HG03354 (cell line): ENCODE data around the gene ADRM1.

Experiments used
- ATAC-seq: cut with Tn5 transposase; IDR thresholded peaks from one replicate; pipeline ENCODE4 v1.9.1; 2021; ENCODE audit warnings: mild to moderate bottlenecking; ENCODE audit not compliant: unreplicated experiment, poor library complexity, severe bottlenecking

Gene ADRM1

DNA sequence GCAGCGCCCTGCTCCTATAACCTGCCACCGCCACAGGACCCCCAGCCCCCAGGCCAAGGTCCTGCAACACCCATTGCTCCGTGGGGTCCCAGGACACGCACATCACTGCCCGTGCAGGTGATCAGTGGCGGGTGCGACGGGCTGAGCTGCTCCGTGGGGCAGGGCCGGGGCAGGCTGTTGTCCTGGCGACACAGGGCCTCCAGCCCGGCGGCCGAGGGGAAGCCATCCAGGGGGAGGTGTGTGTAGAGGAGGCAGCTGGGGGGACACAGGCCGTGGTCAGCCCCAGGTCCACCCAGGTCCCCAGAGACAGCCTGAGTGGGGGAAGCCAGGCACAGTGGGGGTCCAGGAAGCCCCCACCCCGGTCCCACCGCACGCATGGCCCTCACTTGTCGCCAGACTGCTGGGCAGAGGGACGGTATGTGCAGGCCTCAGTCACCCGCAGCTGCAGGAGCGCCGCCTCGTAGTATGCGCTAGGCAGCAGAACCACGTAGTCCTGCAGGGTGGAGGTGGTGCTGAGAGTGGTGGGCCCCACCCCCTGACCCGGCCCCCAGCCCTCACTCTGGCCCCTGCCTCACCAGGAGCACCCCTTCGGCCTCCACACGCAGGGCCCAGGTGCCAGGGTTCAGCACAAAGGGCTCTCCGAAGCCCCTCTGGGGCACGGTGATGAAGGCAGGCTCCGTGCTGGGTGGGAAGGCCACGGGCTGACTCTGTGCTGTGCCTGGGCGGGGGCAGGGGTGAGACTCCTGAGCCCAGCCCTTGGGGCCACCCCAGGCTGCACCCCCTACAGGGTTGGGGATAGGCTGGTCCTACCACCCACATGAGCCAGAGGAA, 30.4 kb downstream of the ADRM1 start:
- ATAC-seq, result no peak

DNA sequence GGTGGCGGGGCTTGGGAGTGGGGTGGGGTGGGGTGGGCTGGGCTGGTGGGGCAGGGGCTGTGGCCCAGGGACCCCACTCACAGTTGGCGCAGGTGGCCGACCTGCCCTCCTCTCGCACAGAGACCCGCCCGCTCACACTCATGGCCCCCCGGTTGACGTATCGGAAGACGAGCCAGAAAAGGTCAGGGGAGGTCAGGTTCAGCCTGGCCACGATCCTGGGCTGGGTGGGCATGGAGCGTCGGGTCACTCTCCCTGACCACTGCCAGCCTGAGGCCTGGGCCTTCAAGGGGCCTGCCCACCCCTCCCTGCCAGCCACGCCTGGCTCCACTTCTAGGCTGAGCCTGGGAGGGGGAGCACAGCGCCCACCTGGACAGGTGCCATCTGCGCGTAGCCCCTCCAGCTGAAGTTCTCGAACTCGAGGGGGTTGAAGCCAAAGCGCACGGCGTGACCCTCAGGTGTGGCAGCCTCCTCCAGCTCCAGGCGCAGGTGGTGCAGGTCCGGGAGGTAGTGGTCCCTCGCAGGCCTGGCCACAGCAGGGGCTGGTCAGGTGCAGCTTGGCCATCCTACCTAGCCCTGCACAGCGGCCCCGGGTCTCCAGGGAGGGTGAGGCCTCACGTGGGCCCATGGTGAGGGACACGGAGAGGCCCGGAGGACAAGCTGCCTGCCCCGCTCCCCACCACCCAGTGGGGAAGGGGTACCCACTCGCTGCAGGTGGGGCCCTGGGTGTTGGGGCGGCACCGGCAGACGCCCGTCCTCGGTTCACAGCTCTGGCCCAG, 31.2 kb downstream of the ADRM1 start:
- ATAC-seq, result no peak

DNA sequence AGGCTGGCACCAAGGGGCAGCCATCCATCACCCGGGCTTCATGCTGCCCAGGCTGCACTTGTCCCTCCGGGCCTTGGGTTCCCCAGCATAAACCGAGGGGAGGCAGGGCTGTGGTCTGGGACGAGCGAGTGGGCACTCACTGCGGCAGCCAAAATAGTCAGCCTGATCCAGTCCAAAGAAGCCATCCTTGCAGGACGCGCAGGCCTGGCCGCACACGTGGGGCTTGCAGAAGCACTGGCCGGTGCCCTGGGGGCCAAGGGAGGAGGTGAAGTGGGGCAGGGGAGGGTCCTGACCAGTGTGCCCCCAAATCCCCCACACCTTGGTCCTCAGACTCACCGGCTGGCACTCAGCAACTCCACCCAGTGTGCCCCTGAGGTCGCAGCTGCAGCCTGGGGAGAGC, 32.1 kb downstream of the ADRM1 start:
- ATAC-seq, result no peak

DNA sequence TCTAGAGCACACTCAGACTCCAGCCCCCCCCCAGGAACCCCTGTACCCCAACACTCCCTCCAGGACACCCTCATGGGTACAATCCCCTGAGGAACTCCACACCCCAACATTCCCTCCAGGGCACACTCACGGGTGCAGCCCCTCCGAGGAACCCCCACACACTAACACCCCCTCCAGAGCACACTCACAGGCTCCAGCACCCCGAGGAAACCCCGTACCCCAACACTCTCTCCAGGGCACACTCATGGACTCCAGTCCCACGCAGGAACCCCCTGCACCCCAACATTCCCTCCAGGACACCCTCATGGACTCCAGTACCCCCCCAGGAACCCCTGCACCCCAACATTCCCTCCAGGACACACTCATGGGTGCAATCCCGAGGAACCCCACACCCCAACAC, 32.7 kb downstream of the ADRM1 start:
- ATAC-seq, result no peak

DNA sequence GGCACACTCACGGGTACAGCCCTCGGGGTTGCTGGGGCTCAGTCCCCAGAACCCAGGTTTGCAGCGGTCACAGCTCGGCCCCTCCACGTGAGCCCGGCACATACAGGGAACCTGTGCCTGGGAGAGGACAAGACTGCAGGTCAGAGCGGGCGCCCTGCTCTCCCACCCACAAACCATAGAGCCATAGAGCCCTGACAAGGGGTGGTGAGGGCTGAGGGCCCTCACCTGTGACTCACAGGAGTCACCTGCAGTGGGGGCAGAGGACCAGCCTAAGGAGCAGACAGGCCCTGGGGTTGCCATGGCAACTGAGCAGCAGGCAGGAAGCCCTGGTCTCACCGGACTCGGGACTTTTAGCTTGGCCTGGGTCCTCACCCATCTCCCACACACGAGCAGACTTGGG, 33.5 kb downstream of the ADRM1 start:
- ATAC-seq, result no peak

DNA sequence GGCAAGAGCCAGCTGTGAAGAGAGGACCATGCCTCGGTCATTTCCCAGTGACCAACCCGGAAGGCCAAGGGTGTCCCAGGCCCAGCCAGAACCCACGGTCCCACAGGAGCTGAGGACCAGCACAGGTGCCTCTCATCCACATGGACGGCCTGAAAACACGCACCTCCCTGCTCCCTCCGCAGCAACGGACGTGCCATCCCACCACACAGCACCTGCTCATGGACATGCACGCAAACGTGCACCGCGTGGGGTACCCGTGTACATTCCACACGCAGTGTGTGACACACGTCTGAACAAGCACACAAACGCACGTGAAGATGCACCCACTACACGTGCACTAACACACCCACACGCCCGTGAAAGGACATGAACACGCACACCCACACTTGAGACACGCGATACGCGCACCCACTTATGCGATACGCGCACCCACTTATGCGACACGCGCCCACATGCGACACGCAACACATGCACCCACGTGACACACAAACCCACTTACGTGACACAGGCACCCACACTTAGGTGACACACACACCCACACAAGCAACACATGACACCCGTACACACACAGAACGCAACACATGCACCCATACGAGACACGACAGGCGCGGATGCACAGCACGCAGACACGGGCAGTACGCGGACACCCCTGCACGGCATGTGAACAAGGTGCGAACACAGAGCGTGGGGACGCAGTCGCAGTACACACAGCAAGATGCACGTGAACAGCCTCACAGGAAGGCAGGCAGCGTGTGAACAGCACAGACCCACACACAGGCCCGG, 34.2 kb downstream of the ADRM1 start:
- no peak for ATAC-seq

DNA sequence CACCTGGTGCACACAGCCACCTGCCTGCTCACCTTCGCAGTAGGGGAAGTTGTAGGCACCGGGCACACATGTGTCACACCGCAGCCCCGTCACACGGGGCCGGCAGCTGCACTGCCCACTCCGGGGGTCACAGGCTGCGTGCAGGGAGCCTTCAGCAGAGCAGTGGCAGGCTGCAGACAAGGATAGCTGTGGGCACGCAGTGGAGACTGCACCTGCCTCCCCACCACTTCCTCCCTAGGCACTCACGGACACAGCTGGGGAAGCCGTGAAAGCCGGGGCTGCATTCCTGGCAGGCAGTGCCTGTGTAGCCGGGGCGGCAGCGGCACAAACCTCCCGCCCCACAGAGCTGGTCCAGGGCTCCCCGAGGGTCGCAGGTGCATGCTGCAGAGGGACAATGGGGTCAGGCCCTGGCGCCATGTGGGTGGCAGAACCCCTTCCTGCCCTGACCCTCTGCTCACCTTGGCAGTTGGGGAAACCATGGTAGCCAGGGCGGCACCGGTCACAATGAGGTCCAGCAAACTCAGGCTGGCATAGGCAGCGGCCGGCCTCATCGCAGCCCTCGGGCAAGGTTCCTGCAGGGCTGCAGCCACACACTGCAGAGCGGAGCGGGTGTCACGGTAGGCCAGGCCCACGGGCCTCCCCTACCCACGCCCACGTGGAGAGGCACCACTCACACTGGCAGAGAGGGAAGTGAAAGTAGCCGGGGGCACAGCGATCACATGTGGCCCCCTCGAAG, 34.9 kb downstream of the ADRM1 start:
- ATAC-seq, result peak; percentile 54

DNA sequence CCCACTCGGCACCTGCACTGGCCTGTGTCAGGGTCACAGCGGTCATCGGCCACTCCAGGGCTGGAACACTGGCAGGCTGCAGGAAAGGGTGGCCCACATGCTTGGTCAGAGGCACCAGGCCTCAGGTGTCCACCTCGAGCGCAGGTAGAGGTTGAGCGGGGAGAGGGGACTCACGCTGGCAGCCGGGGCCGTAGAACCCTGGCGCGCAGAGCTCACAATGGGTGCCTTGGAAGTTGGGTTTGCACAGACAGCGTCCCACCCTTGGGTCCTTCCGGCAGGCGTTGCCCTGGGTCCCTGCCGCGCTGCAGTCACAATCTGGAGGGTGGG, 35.5 kb downstream of the ADRM1 start:
- no peak for ATAC-seq

DNA sequence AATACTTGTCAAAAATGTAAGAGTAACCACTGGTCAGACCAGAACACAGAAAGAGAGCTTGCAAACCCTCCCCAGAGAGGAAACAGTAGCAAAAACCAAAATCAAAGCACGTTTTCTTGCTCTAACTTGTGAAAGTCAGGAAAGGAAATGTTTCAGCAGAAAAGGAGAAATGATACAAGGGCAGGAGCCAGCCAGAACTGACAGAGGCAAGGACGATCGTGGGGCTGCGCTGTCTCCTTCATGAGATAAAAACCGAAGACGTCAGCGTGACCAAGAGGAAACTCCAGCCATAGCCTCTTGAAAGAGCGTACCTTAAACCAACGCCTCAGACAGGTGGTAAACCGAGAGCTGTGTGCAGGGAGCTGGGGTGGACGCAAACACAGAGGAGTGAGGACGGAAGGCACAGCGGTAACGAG, 36.9 kb downstream of the ADRM1 start:
- peak; percentile 66 for ATAC-seq

DNA sequence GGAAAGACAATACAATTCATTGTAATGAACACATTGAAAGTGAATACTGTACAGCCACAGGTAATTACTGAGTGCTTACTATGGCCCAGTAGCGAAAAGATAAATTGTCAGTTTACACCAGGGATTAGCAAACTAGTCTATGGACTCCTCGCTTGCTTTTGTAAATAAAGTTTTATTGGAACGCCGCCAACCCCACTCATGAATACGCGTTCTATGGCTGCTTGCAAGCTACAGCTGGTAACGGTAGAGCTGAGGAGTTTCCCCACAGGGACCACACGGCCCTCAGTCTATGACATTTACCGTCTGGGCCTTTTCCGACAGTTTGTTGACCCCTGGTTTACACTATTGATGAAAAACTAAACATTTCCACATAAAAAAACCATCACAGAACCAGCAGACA, 40.1 kb downstream of the ADRM1 start:
- ATAC-seq, result no peak

DNA sequence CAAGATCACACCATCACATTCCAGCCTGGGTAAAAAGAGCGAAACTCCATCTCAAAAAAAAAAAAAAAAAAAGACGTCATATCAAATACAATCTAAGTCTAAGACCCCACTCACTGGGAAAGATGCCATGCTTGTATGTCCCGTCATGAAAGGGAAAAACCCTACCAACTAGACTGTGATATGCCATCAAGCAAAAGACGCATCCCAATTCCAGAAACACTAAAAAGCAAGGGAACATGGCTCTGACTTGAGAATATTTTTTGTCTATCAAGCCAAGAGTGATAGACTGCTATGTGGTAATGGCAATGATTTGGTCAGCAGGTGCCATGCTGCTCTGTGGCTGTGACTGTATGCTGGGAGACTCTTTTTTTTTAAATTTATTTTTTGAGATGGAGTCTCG, 41.3 kb downstream of the ADRM1 start:
- no peak for ATAC-seq

DNA sequence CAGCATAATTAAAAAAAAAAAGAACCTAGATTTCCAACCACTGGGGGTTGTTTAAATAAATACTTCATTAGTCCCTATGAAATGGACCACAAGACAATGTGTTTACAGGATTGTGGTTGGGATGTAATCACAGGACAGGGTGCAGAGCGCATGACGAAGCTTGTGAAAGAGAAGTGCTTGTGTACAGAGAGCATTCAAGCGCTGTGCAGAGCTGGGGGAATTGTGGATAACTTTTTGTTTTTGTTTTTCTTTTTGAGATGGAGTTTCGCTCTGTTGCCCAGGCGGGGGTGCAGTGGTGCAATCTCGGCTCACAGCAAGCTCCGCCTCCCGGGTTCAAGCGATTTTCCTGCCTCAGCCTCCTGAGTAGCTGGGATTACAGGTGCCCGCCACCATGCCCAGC, 42.0 kb downstream of the ADRM1 start:
- ATAC-seq, result no peak

DNA sequence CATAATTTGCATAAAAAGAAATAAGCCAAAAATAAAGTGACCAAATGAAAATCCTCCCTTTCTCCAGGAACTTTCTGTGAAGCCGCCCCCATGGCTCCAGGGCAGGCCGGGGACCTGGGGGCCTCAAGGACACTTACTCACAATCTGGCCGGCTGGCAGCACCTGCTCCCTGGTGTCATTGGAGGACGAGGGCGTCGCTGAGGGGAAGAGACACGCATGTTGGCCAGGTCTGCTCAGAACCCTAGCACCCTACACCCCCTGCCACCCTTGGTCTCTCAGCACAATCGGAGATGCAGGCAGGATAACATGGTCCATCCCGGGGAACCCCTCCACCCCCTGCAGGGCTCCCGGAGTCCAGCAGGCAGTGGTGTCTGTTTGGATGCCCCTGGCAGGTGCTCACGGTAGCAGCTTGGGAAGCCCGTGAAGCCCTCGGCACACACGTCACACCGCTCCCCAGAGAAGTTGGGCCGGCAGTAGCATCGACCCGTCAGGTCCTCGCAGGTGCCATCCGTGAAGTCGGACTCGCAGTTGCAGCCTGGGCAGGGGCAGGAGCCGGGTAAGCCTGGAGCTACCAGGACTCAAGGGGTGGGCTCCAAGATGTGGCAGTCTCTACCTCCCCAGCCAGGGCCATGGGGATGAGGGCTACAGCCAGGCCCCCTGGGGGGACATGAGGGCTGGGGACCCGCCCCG, 43.0 kb downstream of the ADRM1 start:
- ATAC-seq, result no peak

DNA sequence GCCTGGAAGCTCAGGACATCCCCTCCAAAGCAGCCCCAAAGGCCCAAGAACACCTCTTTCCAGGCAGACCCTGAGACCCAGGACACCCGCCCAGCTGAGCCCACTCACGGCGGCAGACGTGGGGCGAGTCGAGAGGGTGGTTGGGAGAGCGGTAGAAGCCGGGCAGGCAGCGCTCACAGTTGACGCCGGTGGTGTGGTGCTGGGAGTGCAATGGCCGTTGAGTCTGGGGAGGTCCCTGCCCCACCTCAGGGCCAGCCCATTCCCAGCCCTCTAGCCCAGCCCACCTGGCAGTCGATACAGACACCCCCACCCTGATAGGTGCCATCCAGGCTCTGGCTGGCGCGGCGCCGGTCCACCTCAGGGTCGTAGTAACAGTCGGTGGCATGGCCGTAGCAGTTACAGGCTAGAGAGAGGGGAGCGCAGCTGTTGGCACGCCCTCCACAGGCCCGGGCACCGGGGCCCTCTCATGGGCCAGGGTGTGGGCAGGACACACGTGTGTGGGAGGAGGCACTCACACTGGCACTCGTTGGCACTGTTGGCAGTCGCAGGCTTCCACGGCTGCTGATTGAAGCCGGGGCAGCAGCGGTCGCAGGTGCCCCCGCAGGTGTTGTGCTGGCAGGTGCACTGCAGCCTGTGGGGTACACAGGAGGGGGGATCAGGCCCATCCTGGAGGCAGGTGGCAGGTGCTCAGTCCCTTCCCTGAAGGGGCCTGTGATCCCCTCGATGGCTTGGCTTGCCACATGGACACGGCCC, 43.8 kb downstream of the ADRM1 start:
- ATAC-seq, result no peak

DNA sequence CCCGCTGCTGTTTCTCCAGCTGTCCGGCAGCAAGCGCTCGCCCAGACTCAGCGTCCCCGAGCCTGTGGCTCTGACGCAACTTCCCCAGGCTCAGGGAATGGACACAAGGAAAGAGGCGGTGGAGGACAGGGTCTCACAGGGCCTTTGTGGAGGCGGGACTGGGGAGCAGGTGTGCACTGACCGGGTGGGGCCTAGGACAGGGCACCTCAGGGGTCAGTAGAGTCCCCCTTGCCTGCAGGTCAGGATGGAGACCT, 44.3 kb downstream of the ADRM1 start:
- ATAC-seq, result no peak

DNA sequence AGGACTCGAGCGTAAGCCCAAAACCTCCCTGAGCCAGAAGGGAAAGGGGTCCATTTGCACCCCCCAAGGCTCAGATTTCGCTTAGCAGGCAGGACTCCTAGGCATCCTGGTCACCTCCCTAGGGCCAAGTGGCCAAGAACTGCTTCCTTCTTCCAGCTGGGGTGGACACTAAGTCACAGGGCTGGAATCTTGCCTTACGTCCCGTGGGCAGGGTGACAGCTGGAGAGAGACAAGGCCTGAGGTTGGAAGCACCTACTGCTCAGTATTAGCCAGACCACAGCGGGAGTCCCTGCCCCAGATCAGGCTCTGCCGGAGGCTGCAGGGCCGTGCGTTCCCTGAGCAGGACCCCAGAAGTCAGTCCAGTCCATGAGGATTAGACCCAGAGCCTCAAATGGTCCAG, 44.6 kb downstream of the ADRM1 start:
- ATAC-seq, result no peak

DNA sequence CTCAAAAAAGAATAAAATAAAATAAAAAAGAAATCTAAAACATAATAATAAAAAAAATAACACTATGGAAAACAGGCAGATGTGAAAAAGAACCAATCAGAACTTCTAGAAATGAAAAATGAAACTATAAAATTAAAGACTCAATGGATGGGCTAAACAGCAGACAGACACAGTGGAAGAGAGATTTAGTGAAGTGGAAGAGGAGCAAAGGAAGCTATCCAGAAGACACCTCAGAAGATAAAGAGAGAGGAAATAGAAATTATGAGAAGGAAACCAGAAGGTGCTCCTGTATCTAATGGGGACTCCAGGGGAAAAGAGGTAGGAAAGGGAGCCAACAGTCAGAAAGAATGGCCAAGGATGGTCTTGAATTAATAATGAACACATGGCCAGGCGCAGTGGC, 45.8 kb downstream of the ADRM1 start:
- no peak for ATAC-seq

DNA sequence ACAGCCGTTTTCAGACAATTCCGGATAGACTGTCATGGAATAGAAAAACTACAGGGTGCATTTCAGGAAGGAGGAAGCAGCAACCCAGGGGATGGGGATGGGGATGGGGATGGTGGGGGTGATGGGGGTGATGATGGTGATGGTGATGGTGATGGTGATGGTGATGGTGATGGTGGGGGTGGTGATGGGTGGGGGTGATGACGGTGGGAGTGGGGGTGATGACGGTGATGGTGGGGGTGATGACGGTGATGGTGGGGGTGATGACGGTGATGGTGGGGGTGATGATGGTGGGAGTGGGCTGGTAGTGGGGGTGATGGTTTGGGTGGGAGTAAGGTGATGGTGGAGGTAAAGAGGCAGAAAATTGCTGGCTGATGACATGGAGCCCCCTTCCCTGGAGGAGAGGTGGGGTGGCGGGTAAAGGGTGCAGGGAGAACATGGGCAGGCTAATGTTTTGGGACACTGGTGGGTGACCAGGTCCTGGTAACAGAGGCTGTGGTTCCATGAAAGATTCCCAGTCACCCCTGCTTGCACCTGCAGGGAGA, 46.8 kb downstream of the ADRM1 start:
- ATAC-seq, result no peak

DNA sequence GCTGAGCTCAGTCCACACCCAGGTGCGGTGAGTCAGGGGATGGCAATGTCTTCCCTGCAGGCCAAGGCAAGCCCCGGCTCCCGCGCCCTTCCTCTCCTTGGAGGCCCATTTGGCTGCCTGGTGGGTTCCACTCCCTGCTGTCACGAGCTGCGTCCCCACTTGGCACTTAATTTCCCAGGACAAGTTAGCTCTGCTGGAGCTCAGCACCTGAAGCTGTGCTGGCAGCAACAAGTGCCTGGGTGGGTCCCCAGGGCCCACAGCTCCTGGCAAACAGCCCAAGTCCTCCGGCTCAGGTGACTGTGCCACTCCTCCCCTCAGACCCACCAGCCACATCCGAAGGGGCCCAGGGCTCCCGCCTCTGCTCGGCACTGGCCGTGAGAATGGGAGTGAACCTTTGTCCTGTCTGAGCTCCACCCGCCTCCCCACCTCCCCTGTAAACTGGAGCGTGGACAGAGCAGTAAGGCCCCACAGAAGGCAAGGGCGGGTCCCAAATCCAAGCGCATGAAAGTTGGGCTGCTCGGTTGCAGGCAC, 47.4 kb downstream of the ADRM1 start:
- ATAC-seq, result no peak
